Upper lobe of right lung (tissue), 1 donor: Measurements from ENCODE around the gene PRKN. TPM values are rescaled to one million over a fixed set of nuclear protein-coding genes. Genes with fewer than 3 reads are reported as not detected.

Experiments used
- ATAC-seq: fragments of 200-7000 bp; cut with Tn5 transposase; one replicate; pipeline ENCODE4 v1.9.1; 2020; ENCODE audit warnings: mild to moderate bottlenecking, moderate library complexity
- DNase-seq: peaks from one replicate; pipeline ENCODE4 v3.0.0-alpha.2; 2020
- H3K27ac ChIP-seq: fragments of 200-600 bp; one replicate; pipeline ENCODE4 v1.8.0; 2022
- H3K27me3 ChIP-seq: fragments of 200-600 bp; one replicate; pipeline ENCODE4 v1.8.0; 2022; ENCODE audit warnings: mild to moderate bottlenecking
- H3K36me3 ChIP-seq: fragments of 200-600 bp; one replicate; pipeline ENCODE4 v1.8.0; 2022
- H3K4me1 ChIP-seq: fragments of 200-600 bp; one replicate; pipeline ENCODE4 v1.8.0; 2022
- H3K4me3 ChIP-seq: fragments of 200-600 bp; one replicate; pipeline ENCODE4 v1.8.0; 2022; ENCODE audit warnings: mild to moderate bottlenecking
- H3K9me3 ChIP-seq: fragments of 200-600 bp; one replicate; pipeline ENCODE4 v1.8.0; 2022
- CTCF ChIP-seq: fragments of 200-600 bp; IDR thresholded peaks from one replicate; pipeline ENCODE4 v1.8.0; 2022; ENCODE audit warnings: antibody characterized with exemption
- intact Hi-C: fragments of 100-400 bp; cut with DNase I; formaldehyde crosslinking; loops from one replicate; pipeline ENCODE4 v1.11.0; 2022
- total RNA-seq: library from RNA; stranded (reverse); fragmentation: NEBNext Ultra II Directional; extraction: Animal tissue kit (Norgen Biotek cat#: 25700); gene quantifications from one replicate; pipeline ENCODE4 v1.2.1, GENCODE V29; 2021
- donor health status: DM: no; HTN: yes; CAD: no; lungs with severe emphysema.

Gene PRKN
- total RNA-seq, 1 donor from 2014 or later, result 2.7 TPM

GRCh38 chr6:162637317-162637716 lies 90.2 kb downstream of the PRKN start:
- Histone ChIP-seq H3K9me3 (no peaks in the 10 kb centered on the region), H3K36me3 (no peaks in the 10 kb centered on the region), H3K4me1 (no peaks in the 10 kb centered on the region), H3K4me3 (no peak overlapping the region), H3K27me3 (no peaks in the 10 kb centered on the region), H3K27ac (no peak overlapping the region)
- no peak for DNase-seq
- TF ChIP-seq CTCF, result no peak
- ATAC-seq, result no peak
- intact Hi-C loops, result no loop called here

- H3K27ac ChIP-seq, result no peak overlapping the region
- no peaks in the 10 kb centered on the region for H3K27me3 ChIP-seq
- H3K36me3 ChIP-seq, result no peaks in the 10 kb centered on the region
- intact Hi-C loops, result no loop called here
- no peak for ATAC-seq
- no peak overlapping the region for H3K4me3 ChIP-seq
- peaks cover 5% of the 10 kb centered on the region for H3K9me3 ChIP-seq
- no peaks in the 10 kb centered on the region for H3K4me1 ChIP-seq
- TF ChIP-seq CTCF, result no peak
- DNase-seq, result no peak
Observed at GRCh38 chr6:162636167-162636566, 91.4 kb downstream of the PRKN start.

- H3K27me3 ChIP-seq, result no peaks in the 10 kb centered on the region
- intact Hi-C loops, result no loop called here
- H3K9me3 ChIP-seq, result peaks cover 6% of the 10 kb centered on the region
- no peak for TF ChIP-seq CTCF
- no peaks in the 10 kb centered on the region for H3K4me1 ChIP-seq
- no peak overlapping the region for H3K4me3 ChIP-seq
- H3K27ac ChIP-seq, result no peak overlapping the region
- DNase-seq (no peak), ATAC-seq (no peak)
- no peaks in the 10 kb centered on the region for H3K36me3 ChIP-seq
Observed at GRCh38 chr6:162631546-162631945, 96.0 kb downstream of the PRKN start.

- Histone ChIP-seq H3K9me3 (peaks cover 6% of the 10 kb centered on the region), H3K4me3 (no peak overlapping the region), H3K27ac (no peak overlapping the region), H3K36me3 (no peaks in the 10 kb centered on the region), H3K27me3 (no peaks in the 10 kb centered on the region), H3K4me1 (no peaks in the 10 kb centered on the region)
- no peak for TF ChIP-seq CTCF
- no peak for DNase-seq
- no peak for ATAC-seq
- intact Hi-C loops, result no loop called here
Observed at GRCh38 chr6:162630069-162630468, 97.5 kb downstream of the PRKN start.

- DNase-seq (no peak), ATAC-seq (no peak)
- Histone ChIP-seq H3K9me3 (peaks cover 6% of the 10 kb centered on the region), H3K4me1 (no peaks in the 10 kb centered on the region), H3K36me3 (no peaks in the 10 kb centered on the region), H3K27me3 (no peaks in the 10 kb centered on the region), H3K27ac (no peak overlapping the region), H3K4me3 (no peak overlapping the region)
- intact Hi-C loops, result no loop called here
- no peak for TF ChIP-seq CTCF
Observed at GRCh38 chr6:162627825-162628224, 99.7 kb downstream of the PRKN start.

- no peaks in the 10 kb centered on the region for H3K4me1 ChIP-seq
- H3K36me3 ChIP-seq, result no peaks in the 10 kb centered on the region
- no peak for TF ChIP-seq CTCF
- no peak overlapping the region for H3K27ac ChIP-seq
- intact Hi-C loops, result no loop called here
- peaks cover 6% of the 10 kb centered on the region for H3K9me3 ChIP-seq
- ATAC-seq (no peak), DNase-seq (no peak)
- no peak overlapping the region for H3K4me3 ChIP-seq
- H3K27me3 ChIP-seq, result no peaks in the 10 kb centered on the region
Observed at GRCh38 chr6:162627362-162627761, 100.2 kb downstream of the PRKN start.
